HepG2 (cell line): Measurements from ENCODE around the gene IL1B. TPM values are rescaled to one million over a fixed set of nuclear protein-coding genes. Genes with fewer than 3 reads are reported as not detected.

Experiments used
- ELF3 ChIP-seq: IDR thresholded peaks from 2 replicates; pipeline ENCODE4 v1.6.1; 2016; ENCODE audit warnings: missing genetic modification reagents, missing compliant biosample characterization
- ERF ChIP-seq: IDR thresholded peaks from 2 replicates; pipeline ENCODE4 v1.6.1; 2018; ENCODE audit warnings: missing biosample characterization, missing genetic modification reagents
- FOXO4 ChIP-seq: sonication (generic); formaldehyde crosslinking; conservative IDR thresholded peaks from 2 replicates; pipeline ENCODE4 v1.8.1; 2023; ENCODE audit warnings: missing genetic modification reagents
- HNF4A ChIP-seq: sonication (generic); formaldehyde crosslinking; IDR thresholded peaks from 2 replicates; pipeline ENCODE4 v1.4.0; 2020; ENCODE audit warnings: missing genetic modification reagents
- KDM5A ChIP-seq: fragments of 200-600 bp; sonication (generic); IDR thresholded peaks from 2 replicates; pipeline ENCODE4 v1.7.0; 2018; ENCODE audit warnings: antibody characterized with exemption, mild to moderate bottlenecking, low read length, borderline replicate concordance
- NFAT5 ChIP-seq: sonication (generic); formaldehyde crosslinking; IDR thresholded peaks from 2 replicates; pipeline ENCODE4 v1.4.0; 2020; ENCODE audit warnings: missing genetic modification reagents
- NR2F2 ChIP-seq: IDR thresholded peaks from 2 replicates; pipeline ENCODE4 v1.6.1; 2012; ENCODE audit warnings: low read depth, inconsistent platforms, borderline replicate concordance
- SAFB2 ChIP-seq: sonication (generic); formaldehyde crosslinking; IDR thresholded peaks from 2 replicates; pipeline ENCODE4 v1.5.1; 2020; ENCODE audit warnings: missing genetic modification reagents, low read depth, mild to moderate bottlenecking, borderline replicate concordance
- SIN3B ChIP-seq: fragments of 150-350 bp; IDR thresholded peaks from 2 replicates; pipeline ENCODE4 v1.6.1; 2014; ENCODE audit warnings: low read length
- SIX1 ChIP-seq: sonication (generic); formaldehyde crosslinking; IDR thresholded peaks from 2 replicates; pipeline ENCODE4 v1.4.0; 2020; ENCODE audit warnings: missing genetic modification reagents, borderline replicate concordance
- SYNCRIP ChIP-seq: fragments of 200-400 bp; formaldehyde crosslinking; IDR thresholded peaks from 2 replicates; pipeline ENCODE4 v1.6.1; 2018; ENCODE audit warnings: mild to moderate bottlenecking, low read depth, low read length; ENCODE audit not compliant: insufficient read depth
- ZFP36L1 ChIP-seq: sonication (generic); formaldehyde crosslinking; IDR thresholded peaks from 2 replicates; pipeline ENCODE4 v1.8.0; 2022; ENCODE audit warnings: mild to moderate bottlenecking, missing genetic modification reagents, moderate library complexity
- ZNF614 ChIP-seq: IDR thresholded peaks from 2 replicates; pipeline ENCODE4 v1.6.1; 2018; ENCODE audit warnings: missing biosample characterization, missing genetic modification reagents, inconsistent platforms, borderline replicate concordance
- ZNF891 ChIP-seq: sonication (generic); formaldehyde crosslinking; IDR thresholded peaks from 2 replicates; pipeline ENCODE4 v1.5.0; 2020; ENCODE audit warnings: mild to moderate bottlenecking, missing genetic modification reagents
- polyA plus RNA-seq, 8 experiments: library from polyadenylated mRNA; depleted of rRNA in 3 of 8; stranded (reverse) in 7 of 8; unstranded in 1 of 8; fragments of >200 nt; fragmentation: Illumina TruSeq in 4 of 8; extraction: Trizol in 4 of 8; gene quantifications; 2 replicates each; pipeline versions ENCODE4 v1.2.1 to v1.2.3, GENCODE V29; 2011 to 2016; ENCODE audit warnings: low read depth in 4 of 8, missing spikeins in 1 of 8, mixed read lengths in 1 of 8; ENCODE audit not compliant: insufficient read depth in 1 of 8
- total RNA-seq, 5 experiments: library from RNA; depleted of rRNA; stranded (reverse); fragments of >200 nt; fragmentation: Illumina TruSeq; extraction: Trizol; gene quantifications; 2 replicates each; pipeline ENCODE4 v1.2.3, GENCODE V29; 2016; ENCODE audit warnings: low read depth in 1 of 5
- TF ChIP-seq, protein P1 (sequence below), 2 experiments: sonication (generic) in 1 of 2; formaldehyde crosslinking in 1 of 2; IDR thresholded peaks; 2 replicates each; pipeline versions ENCODE4 v1.5.1 to v1.6.1; 2011 to 2020; ENCODE audit warnings: borderline replicate concordance in 1 of 2, low read depth in 1 of 2, low read length in 1 of 2, mild to moderate bottlenecking in 1 of 2, missing genetic modification reagents in 1 of 2, moderate library complexity in 1 of 2
- TF ChIP-seq, protein P2 (sequence below): sonication (generic); formaldehyde crosslinking; IDR thresholded peaks from 2 replicates; pipeline ENCODE4 v1.5.0; 2020; ENCODE audit warnings: missing genetic modification reagents
- TF ChIP-seq, protein P3 (sequence below): sonication (generic); formaldehyde crosslinking; IDR thresholded peaks from 2 replicates; pipeline ENCODE4 v1.8.0; 2022; ENCODE audit warnings: mild to moderate bottlenecking, missing genetic modification reagents; ENCODE audit not compliant: insufficient replicate concordance

Gene IL1B
- total and polyA plus RNA-seq, 2 of the 13 experiments (the other 11 are each of a cell fraction or from before 2014, with no cell fraction given) = 0.18 TPM; not detected in 1

DNA sequence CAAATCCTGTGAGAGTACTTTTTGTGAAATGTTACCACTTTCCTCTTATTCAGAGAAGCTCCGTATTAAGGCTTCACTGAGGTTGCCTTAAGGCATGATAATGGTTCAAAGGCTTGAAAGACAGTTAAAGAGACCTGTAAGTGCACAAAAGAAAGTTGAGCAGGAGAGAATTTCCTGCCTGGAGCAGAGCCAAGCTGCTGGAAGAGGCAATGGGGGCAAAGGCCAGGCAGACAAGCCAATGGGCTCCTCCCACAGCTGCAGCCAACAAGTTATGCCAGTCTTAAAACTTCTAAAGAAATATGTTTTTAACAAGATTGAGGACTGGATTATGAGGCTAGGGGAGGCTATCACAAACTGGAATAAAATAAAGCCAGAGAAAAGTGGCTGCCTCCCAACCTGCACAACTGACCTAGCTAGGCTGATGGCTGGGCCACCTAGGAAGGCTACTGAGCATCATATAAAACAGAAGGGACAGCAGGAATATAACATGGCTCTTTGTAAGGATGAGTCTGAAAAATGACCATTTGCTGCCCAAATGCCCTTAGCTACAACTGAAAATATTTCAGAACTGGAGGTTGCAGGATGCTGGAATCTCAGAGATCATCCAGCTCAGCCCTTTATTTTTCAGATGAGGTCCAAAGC, 2.1 kb downstream of the IL1B start (continued):
- TF ChIP-seq FOXO4 (CRISPR knock-in tag) = no peak
- TF ChIP-seq ELF3 (CRISPR knock-in tag) = peak; percentile 95
- TF ChIP-seq SIN3B = no peak
- 0 out of 2 replicates have a peak, but pooled peaks have one; percentile 25 for TF ChIP-seq ZNF614 (CRISPR knock-in tag)
- TF ChIP-seq ZFP36L1 (CRISPR knock-in tag) = no peak
- no peak for TF ChIP-seq SAFB2 (CRISPR knock-in tag)
- TF ChIP-seq NR2F2 = peak; percentile 47
- TF ChIP-seq SYNCRIP = no peak
- peak; percentile 82 for TF ChIP-seq ERF (CRISPR knock-in tag)
- TF ChIP-seq, protein P1, sequence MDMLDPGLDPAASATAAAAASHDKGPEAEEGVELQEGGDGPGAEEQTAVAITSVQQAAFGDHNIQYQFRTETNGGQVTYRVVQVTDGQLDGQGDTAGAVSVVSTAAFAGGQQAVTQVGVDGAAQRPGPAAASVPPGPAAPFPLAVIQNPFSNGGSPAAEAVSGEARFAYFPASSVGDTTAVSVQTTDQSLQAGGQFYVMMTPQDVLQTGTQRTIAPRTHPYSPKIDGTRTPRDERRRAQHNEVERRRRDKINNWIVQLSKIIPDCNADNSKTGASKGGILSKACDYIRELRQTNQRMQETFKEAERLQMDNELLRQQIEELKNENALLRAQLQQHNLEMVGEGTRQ (IDR thresholded peaks at IDR 0.05; ENCODE audit: low read depth, low read length) = no peak
- TF ChIP-seq, protein P1 (CRISPR knock-in tag; IDR thresholded peaks at IDR 0.05; ENCODE audit: borderline replicate concordance) = no peak
- peak; percentile 38; the same call in 1 of the 2 replicates for TF ChIP-seq SIX1 (CRISPR knock-in tag)
- TF ChIP-seq NFAT5 (CRISPR knock-in tag) = no peak
- TF ChIP-seq KDM5A = no peak
- no peak for TF ChIP-seq ZNF891 (CRISPR knock-in tag)
- TF ChIP-seq, protein P2, sequence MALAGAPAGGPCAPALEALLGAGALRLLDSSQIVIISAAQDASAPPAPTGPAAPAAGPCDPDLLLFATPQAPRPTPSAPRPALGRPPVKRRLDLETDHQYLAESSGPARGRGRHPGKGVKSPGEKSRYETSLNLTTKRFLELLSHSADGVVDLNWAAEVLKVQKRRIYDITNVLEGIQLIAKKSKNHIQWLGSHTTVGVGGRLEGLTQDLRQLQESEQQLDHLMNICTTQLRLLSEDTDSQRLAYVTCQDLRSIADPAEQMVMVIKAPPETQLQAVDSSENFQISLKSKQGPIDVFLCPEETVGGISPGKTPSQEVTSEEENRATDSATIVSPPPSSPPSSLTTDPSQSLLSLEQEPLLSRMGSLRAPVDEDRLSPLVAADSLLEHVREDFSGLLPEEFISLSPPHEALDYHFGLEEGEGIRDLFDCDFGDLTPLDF (CRISPR knock-in tag) = no peak
- TF ChIP-seq, protein P3, sequence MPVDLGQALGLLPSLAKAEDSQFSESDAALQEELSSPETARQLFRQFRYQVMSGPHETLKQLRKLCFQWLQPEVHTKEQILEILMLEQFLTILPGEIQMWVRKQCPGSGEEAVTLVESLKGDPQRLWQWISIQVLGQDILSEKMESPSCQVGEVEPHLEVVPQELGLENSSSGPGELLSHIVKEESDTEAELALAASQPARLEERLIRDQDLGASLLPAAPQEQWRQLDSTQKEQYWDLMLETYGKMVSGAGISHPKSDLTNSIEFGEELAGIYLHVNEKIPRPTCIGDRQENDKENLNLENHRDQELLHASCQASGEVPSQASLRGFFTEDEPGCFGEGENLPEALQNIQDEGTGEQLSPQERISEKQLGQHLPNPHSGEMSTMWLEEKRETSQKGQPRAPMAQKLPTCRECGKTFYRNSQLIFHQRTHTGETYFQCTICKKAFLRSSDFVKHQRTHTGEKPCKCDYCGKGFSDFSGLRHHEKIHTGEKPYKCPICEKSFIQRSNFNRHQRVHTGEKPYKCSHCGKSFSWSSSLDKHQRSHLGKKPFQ (CRISPR knock-in tag) = no peak
- peak; percentile 75 for TF ChIP-seq HNF4A (CRISPR knock-in tag)
